GM08714 (cell line): ENCODE measurements around the gene CORIN.
A peak's percentile ranks its signal among the peaks of the same experiment; 100 is the strongest.

Experiments used
- H3K4me3 ChIP-seq: fragments of 200-500 bp; sonication (Bioruptor generic); 2 replicates; pipeline ENCODE4 v1.5.1; 2014; ENCODE audit warnings: mild to moderate bottlenecking, low read length, inconsistent platforms
- ZNF274 ChIP-seq: IDR thresholded peaks from 2 replicates; pipeline ENCODE4 v1.6.1; 2012; ENCODE audit warnings: mild to moderate bottlenecking, low read depth, low read length

CORIN gene

GRCh38 chr4:47837908-47838294 is at the start of gene CORIN:
Gene CORIN (minus strand): TSS chr4:47838067. CDS start chr4:47837949, 118 bp downstream.
- H3K4me3 ChIP-seq, result peak within 1 kb of the TSS; percentile 59; the same call in 1 of the 2 replicates
- TF ChIP-seq ZNF274, result no peak

- no peak overlapping the region for H3K4me3 ChIP-seq
- TF ChIP-seq ZNF274, result no peak
Measured at GRCh38 chr4:47882228-47882627, 44.4 kb upstream of the CORIN start.

- no peak overlapping the region for H3K4me3 ChIP-seq
- TF ChIP-seq ZNF274, result no peak
Measured at GRCh38 chr4:47879458-47879857, 41.6 kb upstream of the CORIN start.

- no peak overlapping the region for H3K4me3 ChIP-seq
- no peak for TF ChIP-seq ZNF274
Measured at GRCh38 chr4:47876784-47877546, 39.1 kb upstream of the CORIN start.

- no peak overlapping the region for H3K4me3 ChIP-seq
- no peak for TF ChIP-seq ZNF274
Measured at GRCh38 chr4:47876310-47876709, 38.4 kb upstream of the CORIN start.

GRCh38 chr4:47873877-47874541 is 36.1 kb upstream of the CORIN start:
- H3K4me3 ChIP-seq, result no peak overlapping the region
- TF ChIP-seq ZNF274, result no peak

- TF ChIP-seq ZNF274, result no peak
- no peak overlapping the region for H3K4me3 ChIP-seq
Measured at GRCh38 chr4:47863486-47863885, 25.6 kb upstream of the CORIN start.

GRCh38 chr4:47862297-47862696 is 24.4 kb upstream of the CORIN start:
- no peak for TF ChIP-seq ZNF274
- H3K4me3 ChIP-seq, result no peak overlapping the region

- no peak for TF ChIP-seq ZNF274
- H3K4me3 ChIP-seq, result no peak overlapping the region
Measured at GRCh38 chr4:47860305-47860704, 22.4 kb upstream of the CORIN start.

- TF ChIP-seq ZNF274, result no peak
- no peak overlapping the region for H3K4me3 ChIP-seq
Measured at GRCh38 chr4:47858006-47858405, 20.1 kb upstream of the CORIN start.

- no peak for TF ChIP-seq ZNF274
- H3K4me3 ChIP-seq, result no peak overlapping the region
Measured at GRCh38 chr4:47856713-47857112, 18.8 kb upstream of the CORIN start.

- no peak for TF ChIP-seq ZNF274
- H3K4me3 ChIP-seq, result no peak overlapping the region
Measured at GRCh38 chr4:47855350-47855749, 17.5 kb upstream of the CORIN start.

GRCh38 chr4:47852136-47852535 is 14.3 kb upstream of the CORIN start:
- no peak overlapping the region for H3K4me3 ChIP-seq
- no peak for TF ChIP-seq ZNF274

GRCh38 chr4:47849466-47849865 is 11.6 kb upstream of the CORIN start:
- no peak for TF ChIP-seq ZNF274
- no peak overlapping the region for H3K4me3 ChIP-seq

- no peak overlapping the region for H3K4me3 ChIP-seq
- TF ChIP-seq ZNF274, result no peak
Measured at GRCh38 chr4:47848041-47848440, 10.2 kb upstream of the CORIN start.

- TF ChIP-seq ZNF274, result no peak
Measured at GRCh38 chr4:47842985-47843384, 5.1 kb upstream of the CORIN start.

GRCh38 chr4:47840291-47840690 is 2.4 kb upstream of the CORIN start:
- TF ChIP-seq ZNF274, result no peak
- H3K4me3 ChIP-seq, result no peak overlapping the region

More at GRCh38 chr4:47842985-47843384, 5.1 kb upstream of the CORIN start:
- H3K4me3 ChIP-seq, result no peak overlapping the region
